Measurements from ENCODE around the gene RFX1. TPM values are rescaled to one million over a fixed set of nuclear protein-coding genes. Genes with fewer than 3 reads are reported as not detected.
A peak's percentile ranks its signal among the peaks of the same experiment; 100 is the strongest.

Gene RFX1
- polyA plus RNA-seq, 1 donor from 2014 or later, result 3.7 TPM

DNA sequence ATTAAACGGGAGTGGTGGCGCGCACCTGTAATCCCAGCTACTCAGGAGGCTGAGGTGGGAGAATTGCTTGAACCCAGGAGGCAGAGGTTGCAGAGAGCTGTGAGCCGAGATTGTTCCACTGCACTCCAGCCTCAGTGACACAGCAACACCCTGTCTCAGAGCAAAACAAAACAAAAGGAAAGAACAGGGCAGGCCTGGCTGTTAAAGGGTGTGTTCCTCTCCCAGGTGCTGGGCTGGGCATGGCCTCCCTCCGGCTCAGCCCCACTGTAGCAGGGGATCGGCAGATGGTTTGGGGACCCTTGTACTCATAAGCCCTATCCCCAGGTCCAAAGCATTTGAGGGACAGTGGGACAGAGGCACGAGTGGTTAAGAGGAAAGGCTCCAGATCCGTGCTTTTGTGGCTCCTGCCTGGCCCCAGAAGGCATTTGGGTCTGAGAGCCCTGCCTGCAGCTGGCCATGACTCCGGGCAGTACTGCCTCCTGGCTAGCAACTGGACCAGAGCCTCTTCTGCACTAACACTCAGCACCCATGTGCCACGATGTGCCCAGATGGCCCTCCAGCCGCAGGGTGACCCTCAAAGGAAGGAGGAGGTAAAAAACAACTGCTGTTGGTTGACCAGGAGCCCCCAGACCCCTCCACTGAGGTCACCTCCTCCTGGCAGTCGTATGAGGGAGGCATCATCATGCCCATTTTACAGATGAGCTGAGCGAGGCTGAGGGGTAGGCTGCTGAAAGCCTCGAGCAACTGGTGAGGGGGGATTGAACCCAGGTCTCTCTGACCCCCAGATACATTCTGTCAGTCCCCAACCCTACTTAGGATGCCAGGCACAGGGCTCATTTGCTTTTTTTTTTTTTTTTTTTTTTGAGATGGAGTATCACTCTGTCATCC lies 10.0 kb downstream of the RFX1 start:
- H3K9me3 Mint-ChIP-seq, result no peaks in the 10 kb centered on the region
- H3K27ac Mint-ChIP-seq, result peak overlapping the region in 1 of 3 donors; percentile 32
- no peaks in the 10 kb centered on the region for H3K27me3 Mint-ChIP-seq
- H3K4me1 Mint-ChIP-seq, result peaks cover 4 to 12% (median 8%) of the 10 kb centered on the region in 3 donors
- peaks cover 7% of the 10 kb centered on the region for H3K36me3 Mint-ChIP-seq
- H3K4me3 Mint-ChIP-seq, result no peak overlapping the region

DNA sequence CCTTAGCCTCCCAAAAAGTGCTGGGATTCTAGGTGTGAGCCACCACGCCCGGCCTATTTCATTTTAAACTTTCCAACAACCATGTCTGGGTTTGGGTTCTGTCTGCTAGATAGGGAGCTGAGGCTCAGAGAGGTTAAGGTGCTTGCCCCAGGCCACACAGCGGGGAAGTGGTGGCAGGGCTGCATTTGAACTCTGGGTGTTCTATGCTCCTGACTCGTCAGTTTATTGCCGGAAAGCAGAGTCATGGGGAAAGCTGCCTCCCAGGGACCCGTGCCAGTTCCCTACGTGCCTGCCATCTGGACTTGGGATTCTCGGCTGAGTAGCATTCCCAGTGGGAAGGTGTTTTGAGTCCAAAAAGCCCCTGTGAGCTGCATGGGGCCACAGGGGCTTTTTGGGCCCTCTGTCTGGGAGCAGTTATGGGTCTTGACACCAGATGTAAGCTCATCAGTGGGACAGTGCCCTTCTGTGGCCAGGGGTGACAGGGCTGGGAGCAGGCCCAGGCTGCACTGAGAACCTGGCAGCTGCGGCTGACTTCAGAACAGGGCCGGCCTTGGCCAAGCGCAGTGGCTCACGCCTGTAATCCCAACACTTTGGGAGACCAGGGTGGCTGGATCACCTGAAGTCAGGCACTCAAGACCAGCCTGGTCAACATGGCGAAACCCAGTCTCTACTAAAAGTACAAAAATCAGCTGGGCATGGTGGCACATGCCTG lies 10.9 kb downstream of the RFX1 start:
- Mint-ChIP-seq H3K9me3 (no peaks in the 10 kb centered on the region), H3K4me3 (peak overlapping the region in 1 of 4 donors; percentile 54), H3K4me1 (peaks cover 4 to 6% (median 6%) of the 10 kb centered on the region in 3 donors), H3K36me3 (peaks cover 7% of the 10 kb centered on the region), H3K27ac (no peak overlapping the region), H3K27me3 (no peaks in the 10 kb centered on the region)

DNA sequence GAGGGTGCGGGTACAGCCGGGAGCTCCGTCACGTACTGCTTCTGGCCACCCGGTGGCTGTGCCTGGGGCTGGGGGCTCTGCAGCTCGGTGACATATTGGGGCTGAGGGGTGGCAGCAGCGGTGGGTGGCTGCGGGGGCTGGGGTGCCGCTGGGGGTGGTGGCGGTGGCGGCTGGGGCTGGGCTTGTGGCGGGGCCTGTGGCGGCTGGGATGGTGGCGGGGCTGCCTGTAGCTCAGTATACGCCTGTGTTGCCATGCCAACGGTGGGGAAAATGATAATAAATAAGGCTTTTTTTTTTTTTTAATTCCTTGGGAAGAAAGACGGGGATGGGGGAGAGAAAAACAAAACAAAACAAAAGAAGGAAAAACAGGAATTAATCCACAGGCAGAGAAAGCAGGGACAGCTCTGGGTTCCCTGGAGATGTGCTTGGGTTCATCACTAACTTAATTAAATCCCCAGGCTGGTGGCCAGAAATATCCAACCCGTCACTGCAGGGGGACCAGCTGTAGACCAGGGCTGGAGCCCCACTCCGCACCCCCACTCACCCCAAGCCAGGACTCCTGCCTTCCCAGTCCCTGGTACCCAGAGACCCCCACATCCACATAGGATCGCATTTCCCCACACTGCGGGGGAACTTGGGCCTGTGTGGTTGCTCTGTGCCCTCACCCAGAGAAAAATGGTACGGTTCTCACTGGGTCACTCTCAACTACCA lies 12.4 kb downstream of the RFX1 start:
- peaks cover 1 to 15% (median 5%) of the 10 kb centered on the region in 3 donors for H3K4me1 Mint-ChIP-seq
- no peak overlapping the region for H3K4me3 Mint-ChIP-seq
- H3K36me3 Mint-ChIP-seq, result peaks cover 8% of the 10 kb centered on the region
- H3K9me3 Mint-ChIP-seq, result no peaks in the 10 kb centered on the region
- no peaks in the 10 kb centered on the region for H3K27me3 Mint-ChIP-seq
- H3K27ac Mint-ChIP-seq, result peak overlapping the region in 1 of 3 donors; percentile 78

DNA sequence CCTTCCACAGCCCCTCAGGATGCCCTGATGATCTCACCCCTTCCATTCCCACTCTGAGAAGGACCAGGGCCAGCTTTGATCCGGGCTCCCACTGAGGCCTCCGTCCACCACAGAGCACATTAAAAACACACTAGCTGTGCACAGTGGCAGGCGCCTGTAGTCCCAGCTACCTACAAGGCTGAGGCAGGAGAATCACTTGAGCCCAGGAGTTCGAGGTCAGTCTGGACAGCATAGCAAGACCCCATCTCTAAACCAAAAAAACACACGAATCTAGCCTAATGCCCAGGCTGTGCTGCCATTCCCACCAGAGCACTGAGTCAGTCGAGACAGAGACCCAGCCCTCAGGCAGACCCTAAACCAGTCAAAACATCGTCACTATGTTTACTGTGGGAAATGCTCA lies 14.1 kb downstream of the RFX1 start:
- H3K9me3 Mint-ChIP-seq, result no peaks in the 10 kb centered on the region
- peak overlapping the region in 1 of 4 donors; percentile 67 for H3K4me3 Mint-ChIP-seq
- H3K36me3 Mint-ChIP-seq, result peaks cover 5% of the 10 kb centered on the region
- no peaks in the 10 kb centered on the region for H3K27me3 Mint-ChIP-seq
- peak overlapping the region in 2 of 3 donors; percentile 31 to 65 for H3K27ac Mint-ChIP-seq
- peaks cover 0 to 22% (median 11%) of the 10 kb centered on the region in 3 donors for H3K4me1 Mint-ChIP-seq

GRCh38 chr19:13990085-13990484 lies 16.0 kb downstream of the RFX1 start:
- peaks cover 5% of the 10 kb centered on the region for H3K36me3 Mint-ChIP-seq
- peak overlapping the region in 2 of 4 donors; percentile 54 to 65 for H3K4me3 Mint-ChIP-seq
- H3K27me3 Mint-ChIP-seq, result no peaks in the 10 kb centered on the region
- no peaks in the 10 kb centered on the region for H3K9me3 Mint-ChIP-seq
- H3K27ac Mint-ChIP-seq, result peak overlapping the region; percentile 23 to 33 (median 31)
- peaks cover 11 to 32% (median 18%) of the 10 kb centered on the region in 3 donors for H3K4me1 Mint-ChIP-seq

DNA sequence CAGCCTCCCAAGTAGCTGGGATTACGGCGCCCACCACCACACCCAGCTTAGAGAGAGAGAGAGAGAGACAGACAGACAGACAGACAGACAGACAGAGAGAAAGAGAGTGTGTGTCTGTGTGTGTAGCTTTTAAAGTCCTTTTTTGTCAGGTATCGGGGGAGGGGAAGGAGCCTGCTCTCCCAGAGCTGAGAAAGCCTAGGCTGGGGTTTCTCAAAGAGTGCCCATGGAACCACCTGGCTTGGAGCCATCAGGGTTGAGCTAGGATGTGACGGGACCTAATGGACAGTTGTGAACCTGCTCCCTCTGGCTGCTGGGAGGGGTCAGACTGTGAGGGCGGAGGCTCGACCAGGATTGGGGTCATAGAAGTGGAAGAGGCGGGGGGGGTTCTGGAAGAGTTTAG lies 16.6 kb downstream of the RFX1 start:
- Mint-ChIP-seq H3K4me3 (peak overlapping the region in 1 of 4 donors; percentile 65), H3K4me1 (peaks cover 11 to 33% (median 18%) of the 10 kb centered on the region in 3 donors)

DNA sequence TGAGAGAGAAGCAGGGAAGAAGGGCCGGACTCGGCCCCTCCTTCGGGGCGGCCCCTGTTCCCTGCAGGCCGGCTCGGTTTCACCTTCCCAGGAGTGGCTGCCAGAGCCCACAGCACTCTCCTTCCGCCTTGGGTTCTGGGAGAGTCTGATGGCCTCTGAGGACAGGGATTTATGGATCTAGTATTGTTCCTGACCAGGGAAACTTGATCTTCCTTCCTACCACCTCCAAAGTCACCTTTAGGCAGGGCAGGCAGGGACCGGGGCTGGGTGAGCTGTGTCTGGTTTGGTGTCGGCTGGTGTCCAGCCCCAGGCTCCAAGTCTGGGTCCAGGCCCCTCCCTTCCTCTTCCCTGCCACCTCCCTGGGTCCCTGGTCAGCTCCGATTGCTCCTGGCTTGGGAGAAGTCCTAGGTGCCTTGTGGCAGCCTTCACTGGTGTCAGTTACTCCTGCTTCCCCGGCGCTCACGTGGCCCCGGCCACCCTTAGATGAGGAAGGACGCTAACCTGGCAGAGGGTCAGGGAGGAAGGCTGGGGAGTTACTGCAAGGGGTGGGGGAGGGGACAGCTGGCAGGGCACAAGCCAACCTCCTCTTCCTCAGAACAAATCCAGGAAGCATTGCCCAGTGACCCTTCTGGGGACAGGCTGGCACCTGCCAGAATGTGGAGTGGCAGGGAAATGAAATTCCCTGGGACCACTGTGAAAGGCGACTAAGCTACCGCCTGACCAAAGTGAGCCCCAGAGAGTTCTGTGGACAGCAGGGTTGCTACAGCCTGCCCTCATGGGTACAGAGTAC lies 18.8 kb downstream of the RFX1 start:
- Mint-ChIP-seq H3K4me1 (peaks cover 15 to 45% (median 23%) of the 10 kb centered on the region in 3 donors), H3K36me3 (peaks cover 3% of the 10 kb centered on the region), H3K9me3 (no peaks in the 10 kb centered on the region), H3K27ac (peak overlapping the region; percentile 95 to 99 (median 98)), H3K27me3 (no peaks in the 10 kb centered on the region), H3K4me3 (peak overlapping the region; percentile 73 to 95 (median 86))

More for the DNA sequence above, 16.6 kb downstream of the RFX1 start:
- H3K27ac Mint-ChIP-seq, result peak overlapping the region; percentile 57 to 95 (median 86)
- H3K27me3 Mint-ChIP-seq, result no peaks in the 10 kb centered on the region
- H3K36me3 Mint-ChIP-seq, result peaks cover 5% of the 10 kb centered on the region
- no peaks in the 10 kb centered on the region for H3K9me3 Mint-ChIP-seq

- peaks cover 20 to 49% (median 28%) of the 10 kb centered on the region in 3 donors for H3K4me1 Mint-ChIP-seq
- no peaks in the 10 kb centered on the region for H3K9me3 Mint-ChIP-seq
- peak overlapping the region; percentile 73 to 95 (median 86) for H3K4me3 Mint-ChIP-seq
- peak overlapping the region; percentile 95 to 99 (median 98) for H3K27ac Mint-ChIP-seq
- H3K36me3 Mint-ChIP-seq, result peaks cover 3% of the 10 kb centered on the region
- no peaks in the 10 kb centered on the region for H3K27me3 Mint-ChIP-seq
Measured at GRCh38 chr19:13986348-13986904, 19.7 kb downstream of the RFX1 start.

DNA sequence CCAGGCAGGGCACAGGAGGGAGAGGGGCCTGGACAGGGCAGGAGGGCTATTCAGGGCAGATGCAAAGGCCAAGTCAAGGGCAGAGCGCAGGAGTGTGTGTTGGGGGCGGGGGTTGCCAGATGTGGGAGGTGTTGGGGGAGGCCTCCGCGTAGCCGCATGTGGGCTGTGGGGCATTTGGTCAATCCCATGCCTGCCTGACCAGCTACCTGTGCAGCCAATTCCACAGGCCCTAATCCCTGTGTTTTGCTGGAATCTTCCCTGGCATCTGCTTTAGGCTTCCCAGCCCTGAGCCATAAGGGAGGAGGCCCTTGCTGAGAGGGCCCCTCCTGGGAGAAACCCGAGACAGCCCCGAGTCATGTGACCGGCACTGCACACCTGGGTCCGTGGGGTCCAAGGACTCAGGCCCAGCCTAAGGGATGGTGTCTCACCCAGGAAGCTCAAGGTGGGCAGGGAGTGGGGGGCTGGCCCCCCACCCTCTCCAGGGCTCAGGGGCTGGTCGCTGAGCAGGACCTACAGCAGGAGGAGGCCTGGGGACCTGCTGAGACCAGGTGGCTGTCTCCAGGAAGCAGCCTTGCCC lies 20.3 kb downstream of the RFX1 start:
- Mint-ChIP-seq H3K4me1 (peaks cover 24 to 52% (median 31%) of the 10 kb centered on the region in 3 donors), H3K27me3 (no peaks in the 10 kb centered on the region), H3K9me3 (no peaks in the 10 kb centered on the region), H3K27ac (peak overlapping the region; percentile 95 to 99 (median 98)), H3K36me3 (peaks cover 3% of the 10 kb centered on the region), H3K4me3 (peak overlapping the region; percentile 58 to 95 (median 88))

DNA sequence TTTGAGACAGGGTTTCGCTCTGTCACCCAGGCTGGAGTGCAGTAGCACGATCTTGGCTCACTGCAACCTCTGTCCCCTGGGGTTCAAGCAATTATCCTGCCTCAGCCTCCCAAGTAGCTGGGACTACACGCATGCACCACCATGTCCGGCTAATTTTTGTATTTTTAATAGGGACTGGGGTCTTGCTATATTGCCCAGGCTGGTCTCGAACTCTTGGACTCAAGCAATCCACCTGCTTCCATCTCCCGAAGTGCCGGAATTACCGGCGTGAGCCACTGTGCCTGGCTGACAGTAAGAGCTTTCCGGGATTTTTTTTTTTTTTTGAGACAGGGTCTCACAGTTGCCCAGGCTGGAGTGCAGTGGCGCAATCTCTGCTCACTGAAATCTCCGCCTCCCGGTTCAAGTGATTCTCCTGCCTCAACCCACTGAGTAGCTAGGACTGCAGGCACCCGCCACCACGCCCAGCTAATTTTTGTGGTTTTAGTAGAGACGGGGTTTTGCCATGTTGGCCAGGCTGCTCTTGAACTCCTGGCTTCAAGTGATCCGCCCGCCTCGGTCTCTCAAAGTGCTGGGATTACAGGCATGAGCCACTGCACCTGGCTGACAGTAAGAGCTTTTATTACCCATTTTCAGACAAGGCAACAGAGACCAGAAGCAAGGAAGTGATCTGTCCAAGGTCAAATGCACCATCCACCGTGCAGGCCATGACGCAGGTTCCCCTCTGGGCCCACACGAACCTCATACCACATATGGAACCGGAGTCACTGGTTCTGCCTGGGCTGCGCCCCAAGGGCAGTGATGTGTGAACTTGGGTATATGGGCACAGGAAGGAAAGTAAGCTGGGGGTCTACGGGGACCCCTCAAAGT lies 21.0 kb downstream of the RFX1 start:
- H3K9me3 Mint-ChIP-seq, result no peaks in the 10 kb centered on the region
- H3K4me3 Mint-ChIP-seq, result peak overlapping the region; percentile 58 to 95 (median 88)
- H3K36me3 Mint-ChIP-seq, result peaks cover 3% of the 10 kb centered on the region
- peak overlapping the region; percentile 95 to 99 (median 98) for H3K27ac Mint-ChIP-seq
- peaks cover 24 to 52% (median 32%) of the 10 kb centered on the region in 3 donors for H3K4me1 Mint-ChIP-seq
- no peaks in the 10 kb centered on the region for H3K27me3 Mint-ChIP-seq

DNA sequence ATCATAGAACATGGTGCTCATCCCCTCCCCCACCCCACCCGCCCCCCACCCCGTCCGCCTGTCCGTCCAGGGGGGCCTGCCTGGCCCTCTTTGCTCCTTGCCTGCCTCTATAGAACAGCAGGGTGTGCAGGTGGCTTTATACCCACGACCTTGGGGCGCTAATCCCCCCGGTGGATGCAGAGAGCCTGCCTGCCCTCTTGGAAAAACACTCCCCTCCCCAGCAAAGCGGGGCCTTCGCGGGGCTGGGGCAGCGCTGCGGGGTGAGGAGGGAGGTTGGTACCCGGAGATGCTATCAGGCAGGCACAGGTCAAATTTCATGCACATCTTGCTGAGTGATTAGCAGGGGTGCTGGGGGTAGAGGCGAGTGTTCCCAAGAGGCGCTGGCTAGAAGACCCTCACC lies 21.9 kb downstream of the RFX1 start:
- Mint-ChIP-seq H3K9me3 (no peaks in the 10 kb centered on the region), H3K4me3 (peak overlapping the region in 2 of 4 donors; percentile 32 to 84), H3K4me1 (peaks cover 24 to 49% (median 37%) of the 10 kb centered on the region in 3 donors), H3K27ac (peak overlapping the region; percentile 63 to 98 (median 95)), H3K36me3 (peaks cover 3% of the 10 kb centered on the region), H3K27me3 (peaks cover 2% of the 10 kb centered on the region)

- Mint-ChIP-seq H3K27ac (peak overlapping the region; percentile 71 to 95 (median 84)), H3K9me3 (no peaks in the 10 kb centered on the region), H3K27me3 (peaks cover 2% of the 10 kb centered on the region), H3K4me3 (peak overlapping the region in 3 of 4 donors; percentile 27 to 70 (median 47)), H3K36me3 (no peaks in the 10 kb centered on the region), H3K4me1 (peaks cover 24 to 46% (median 36%) of the 10 kb centered on the region in 3 donors)
Measured at GRCh38 chr19:13983213-13983889, 22.8 kb downstream of the RFX1 start.
